ENCODE results near the gene B3GALT6. TPM values are rescaled to one million over a fixed set of nuclear protein-coding genes. Genes with fewer than 3 reads are reported as not detected.
A peak's percentile ranks its signal among the peaks of the same experiment; 100 is the strongest.

The B3GALT6 gene
- total RNA-seq, 1 experiment from 2014 or later = 25.9 TPM

DNA sequence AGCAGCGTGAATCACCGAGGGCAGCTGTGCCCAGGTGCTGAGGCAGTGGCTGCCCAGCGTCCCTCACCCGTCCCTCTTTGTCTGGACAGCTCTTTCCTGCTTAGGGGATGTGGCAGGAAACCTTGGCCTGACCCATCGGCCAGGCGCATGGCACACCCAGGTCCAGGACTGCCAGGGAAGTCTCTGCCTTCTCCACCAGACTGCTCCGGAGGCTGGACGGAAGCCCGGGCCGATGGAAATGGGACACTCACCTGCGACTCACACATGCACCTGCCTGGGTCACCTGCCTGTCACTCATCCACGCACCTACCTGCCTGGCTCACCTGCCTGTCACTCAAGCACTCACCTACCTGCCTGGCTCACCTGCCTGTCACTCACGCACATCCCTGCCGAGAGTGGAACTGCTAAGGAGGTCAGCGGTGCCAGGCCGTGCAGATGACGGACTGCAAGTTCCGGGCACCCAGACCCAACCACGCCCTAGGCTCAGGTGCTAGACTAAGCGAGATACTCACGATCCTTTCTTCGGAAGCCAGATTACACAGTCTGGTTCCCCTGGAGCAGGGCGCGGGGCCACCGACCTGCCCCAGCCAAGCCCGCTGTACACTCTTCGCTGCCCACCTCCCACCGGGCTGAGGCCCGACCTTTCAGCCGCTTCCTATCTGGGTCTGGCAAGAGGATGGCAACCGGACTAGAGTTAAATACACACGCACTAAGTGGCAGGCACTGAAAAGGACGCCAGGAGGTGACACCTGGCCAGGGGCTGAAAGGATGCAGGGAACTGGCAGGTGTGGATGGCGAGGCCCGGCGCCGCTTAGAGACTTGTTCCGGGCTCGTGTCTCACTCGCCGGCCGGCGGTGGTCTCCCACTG is 40.5 kb downstream of the B3GALT6 start:
- intact Hi-C loops (cut with micrococcal nuclease; ENCODE audit: unreplicated experiment) = no loop called here
- CTCF ChIA-PET = interaction anchor here (1.6 kb wide), 1 partner anchor 9 kb away, joined by 4 read pairs; no protein-coding TSS in a partner anchor
- no TSS peak for BruUV-seq (replicated peaks)
- H3K27ac Mint-ChIP-seq (ENCODE audit: unreplicated experiment) = peak overlapping the region; percentile 64
- peak; percentile 48 for DNase-seq
- peak overlapping the region; percentile 85 for H3K4me3 Mint-ChIP-seq (ENCODE audit: low read depth, unreplicated experiment)
- TF ChIP-seq, protein P1, sequence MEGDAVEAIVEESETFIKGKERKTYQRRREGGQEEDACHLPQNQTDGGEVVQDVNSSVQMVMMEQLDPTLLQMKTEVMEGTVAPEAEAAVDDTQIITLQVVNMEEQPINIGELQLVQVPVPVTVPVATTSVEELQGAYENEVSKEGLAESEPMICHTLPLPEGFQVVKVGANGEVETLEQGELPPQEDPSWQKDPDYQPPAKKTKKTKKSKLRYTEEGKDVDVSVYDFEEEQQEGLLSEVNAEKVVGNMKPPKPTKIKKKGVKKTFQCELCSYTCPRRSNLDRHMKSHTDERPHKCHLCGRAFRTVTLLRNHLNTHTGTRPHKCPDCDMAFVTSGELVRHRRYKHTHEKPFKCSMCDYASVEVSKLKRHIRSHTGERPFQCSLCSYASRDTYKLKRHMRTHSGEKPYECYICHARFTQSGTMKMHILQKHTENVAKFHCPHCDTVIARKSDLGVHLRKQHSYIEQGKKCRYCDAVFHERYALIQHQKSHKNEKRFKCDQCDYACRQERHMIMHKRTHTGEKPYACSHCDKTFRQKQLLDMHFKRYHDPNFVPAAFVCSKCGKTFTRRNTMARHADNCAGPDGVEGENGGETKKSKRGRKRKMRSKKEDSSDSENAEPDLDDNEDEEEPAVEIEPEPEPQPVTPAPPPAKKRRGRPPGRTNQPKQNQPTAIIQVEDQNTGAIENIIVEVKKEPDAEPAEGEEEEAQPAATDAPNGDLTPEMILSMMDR (IDR thresholded peaks at IDR 0.05; ENCODE audit: unreplicated experiment) = no peak
- no peaks in the 10 kb centered on the region for H3K27me3 Mint-ChIP-seq (ENCODE audit: unreplicated experiment)
- H3K36me3 Mint-ChIP-seq (ENCODE audit: insufficient read depth, unreplicated experiment) = peaks cover 36% of the 10 kb centered on the region
- H3K9me3 Mint-ChIP-seq (ENCODE audit: low read depth, unreplicated experiment) = no peaks in the 10 kb centered on the region
- H3K4me1 Mint-ChIP-seq (ENCODE audit: low read depth, unreplicated experiment) = peaks cover 14% of the 10 kb centered on the region

DNA sequence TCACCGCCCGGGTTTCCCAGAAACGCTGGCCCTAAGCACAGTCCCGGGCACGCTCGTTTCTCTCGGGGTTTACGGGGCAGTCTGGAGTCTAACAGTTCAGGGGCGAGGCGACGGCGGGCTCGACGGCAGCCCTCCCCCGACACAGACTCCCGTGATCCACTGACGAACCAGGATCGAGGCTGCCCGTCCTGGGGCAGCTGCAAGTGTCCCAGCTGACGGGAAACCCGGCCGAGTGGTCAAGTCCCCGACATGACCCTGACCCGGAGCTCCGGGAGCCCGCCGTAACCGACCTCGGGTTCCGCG is 41.1 kb downstream of the B3GALT6 start:
- H3K4me1 Mint-ChIP-seq (ENCODE audit: low read depth, unreplicated experiment) = peaks cover 14% of the 10 kb centered on the region
- CTCF ChIA-PET = interaction anchor here (0.6 to 0.8 kb wide), 4 partner anchors 9 to 759 kb away, joined by 3 to 7 read pairs (median 4); no protein-coding TSS in a partner anchor
- no TSS peak for BruUV-seq (replicated peaks)
- TF ChIP-seq, protein P1 (IDR thresholded peaks at IDR 0.05; ENCODE audit: unreplicated experiment) = no peak
- peak overlapping the region; percentile 85 for H3K4me3 Mint-ChIP-seq (ENCODE audit: low read depth, unreplicated experiment)
- no peak overlapping the region for H3K27ac Mint-ChIP-seq (ENCODE audit: unreplicated experiment)
- no peak for DNase-seq
- H3K27me3 Mint-ChIP-seq (ENCODE audit: unreplicated experiment) = no peaks in the 10 kb centered on the region
- H3K9me3 Mint-ChIP-seq (ENCODE audit: low read depth, unreplicated experiment) = no peaks in the 10 kb centered on the region
- intact Hi-C loops (cut with micrococcal nuclease; ENCODE audit: unreplicated experiment) = no loop called here
- H3K36me3 Mint-ChIP-seq (ENCODE audit: insufficient read depth, unreplicated experiment) = peaks cover 36% of the 10 kb centered on the region

DNA sequence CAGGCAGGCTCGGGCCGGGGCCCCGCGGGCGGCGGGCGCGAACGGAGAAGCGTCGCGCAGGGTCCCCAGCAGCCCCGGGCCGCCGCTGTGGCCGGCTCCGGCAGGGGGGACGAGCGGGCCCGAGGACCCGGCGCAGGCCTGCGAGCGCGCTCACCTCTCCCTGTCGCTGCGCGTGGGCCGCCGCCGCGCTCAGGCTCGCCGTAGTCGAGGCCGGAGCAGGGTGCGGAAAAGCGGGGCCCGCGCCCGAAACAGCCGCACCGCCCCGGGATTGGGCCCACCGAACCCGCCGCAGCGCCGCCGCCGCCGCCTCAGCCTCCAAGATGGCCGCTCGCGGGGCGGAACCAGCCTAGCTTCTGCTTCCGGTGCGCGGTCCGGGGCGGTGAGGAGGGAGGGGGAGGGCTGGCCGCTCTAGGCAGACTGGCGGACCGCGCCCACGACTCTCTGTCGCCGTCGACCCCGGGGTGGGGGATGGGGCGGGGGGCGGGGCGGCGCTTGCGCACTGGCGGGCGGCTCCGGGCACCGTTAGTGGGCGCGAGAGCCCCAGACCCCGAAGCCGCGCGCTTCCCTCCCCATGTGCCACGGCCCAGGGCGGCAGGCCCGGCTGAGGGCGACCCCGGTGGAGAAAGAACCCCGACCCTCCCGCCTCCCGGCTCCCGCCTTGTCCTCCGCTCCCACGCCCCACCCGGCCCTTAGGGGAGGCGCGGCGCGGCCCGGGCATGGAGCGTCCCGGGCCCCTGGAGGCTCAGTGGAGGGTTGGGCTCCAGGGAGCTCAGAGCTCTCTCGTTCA is 41.7 kb downstream of the B3GALT6 start, which contains the start of gene UBE2J2:
Gene UBE2J2, minus strand, starts transcription at position 343 of the 787 bp plus-strand sequence. CDS start 5,862 bp downstream, outside the sequence.
- no TSS peak for BruUV-seq (replicated peaks)
- H3K4me3 Mint-ChIP-seq (ENCODE audit: low read depth, unreplicated experiment) = peak within 1 kb of the TSS; percentile 85
- H3K4me1 Mint-ChIP-seq (ENCODE audit: low read depth, unreplicated experiment) = peaks cover 14% of the 10 kb centered on the region
- no peaks in the 10 kb centered on the region for H3K9me3 Mint-ChIP-seq (ENCODE audit: low read depth, unreplicated experiment)
- DNase-seq = peak; percentile 88
- intact Hi-C loops (cut with micrococcal nuclease; ENCODE audit: unreplicated experiment) = no loop called here
- peak within 1 kb of the TSS; percentile 64 for H3K27ac Mint-ChIP-seq (ENCODE audit: unreplicated experiment)
- CTCF ChIA-PET = interaction anchor here (0.6 to 0.8 kb wide), 4 partner anchors 8 to 759 kb away, joined by 3 to 7 read pairs (median 4); no protein-coding TSS in a partner anchor
- no peaks in the 10 kb centered on the region for H3K27me3 Mint-ChIP-seq (ENCODE audit: unreplicated experiment)
- peaks cover 36% of the 10 kb centered on the region for H3K36me3 Mint-ChIP-seq (ENCODE audit: insufficient read depth, unreplicated experiment)
- TF ChIP-seq, protein P1 (IDR thresholded peaks at IDR 0.05; ENCODE audit: unreplicated experiment) = no peak

DNA sequence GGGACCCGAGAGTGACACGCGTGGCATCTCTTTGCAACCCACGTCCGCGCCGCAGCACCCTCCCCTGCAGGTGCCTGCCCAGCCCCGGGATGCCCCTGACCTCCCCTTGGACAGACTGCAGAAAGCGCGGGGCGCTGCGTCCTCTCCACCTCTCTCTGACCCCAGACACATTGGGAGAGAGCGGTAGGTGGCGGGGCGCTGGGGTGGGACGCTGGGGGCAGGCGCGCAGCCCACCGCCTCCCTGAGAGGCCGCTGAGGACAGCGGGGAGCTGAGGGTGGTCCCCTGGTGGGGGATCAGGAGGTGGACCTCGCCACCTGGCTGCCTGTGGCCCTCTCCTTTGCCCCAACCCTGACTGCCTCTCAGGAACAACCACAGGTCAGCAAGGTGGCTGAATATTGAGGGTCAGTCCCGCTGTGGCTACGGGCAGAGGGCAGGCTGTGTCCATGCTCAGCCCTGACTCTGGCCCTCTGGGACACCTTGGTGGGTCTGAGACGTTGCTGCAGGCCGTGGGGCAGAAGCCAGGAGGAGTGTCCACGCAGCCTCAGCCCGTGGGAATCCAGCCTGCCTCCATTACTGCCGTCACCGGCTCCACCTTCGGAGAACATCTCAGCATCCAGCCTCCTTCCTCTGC is 42.4 kb downstream of the B3GALT6 start:
- H3K27me3 Mint-ChIP-seq (ENCODE audit: unreplicated experiment) = no peaks in the 10 kb centered on the region
- DNase-seq = no peak
- no TSS peak for BruUV-seq (replicated peaks)
- peak overlapping the region; percentile 85 for H3K4me3 Mint-ChIP-seq (ENCODE audit: low read depth, unreplicated experiment)
- H3K27ac Mint-ChIP-seq (ENCODE audit: unreplicated experiment) = no peak overlapping the region
- TF ChIP-seq, protein P1 (IDR thresholded peaks at IDR 0.05; ENCODE audit: unreplicated experiment) = no peak
- H3K36me3 Mint-ChIP-seq (ENCODE audit: insufficient read depth, unreplicated experiment) = peaks cover 35% of the 10 kb centered on the region
- CTCF ChIA-PET = no interaction called here
- no peaks in the 10 kb centered on the region for H3K9me3 Mint-ChIP-seq (ENCODE audit: low read depth, unreplicated experiment)
- intact Hi-C loops (cut with micrococcal nuclease; ENCODE audit: unreplicated experiment) = no loop called here
- peaks cover 14% of the 10 kb centered on the region for H3K4me1 Mint-ChIP-seq (ENCODE audit: low read depth, unreplicated experiment)
